Stomach (tissue), 9 donors: ENCODE results near the gene AKAP5. TPM values are rescaled to one million over a fixed set of nuclear protein-coding genes. Genes with fewer than 3 reads are reported as not detected.

ENCODE experiments used
- DNase-seq, 2 donors: peaks; one replicate each; pipeline versions ENCODE4 v3.0.0 to v3.0.0-alpha.2; 2013 to 2019
- H3K27ac ChIP-seq, 5 donors: fragments of 200-600 bp in 4 of 5; sonication (generic) in 4 of 5; one replicate each; pipeline ENCODE4 v1.5.1; 2013 to 2019; ENCODE audit warnings: mild to moderate bottlenecking in 1 of 5, moderate library complexity in 1 of 5
- H3K27me3 ChIP-seq, 3 donors: fragments of 200-600 bp; sonication (generic); one replicate each; pipeline ENCODE4 v1.5.1; 2017 to 2019; ENCODE audit warnings: mixed run types in 1 of 3
- H3K36me3 ChIP-seq, 4 donors: fragments of 200-600 bp; sonication (generic); 1 replicate in 3 of 4; 2 replicates in 1 of 4; pipeline ENCODE4 v1.5.1; 2016 to 2019
- H3K4me1 ChIP-seq, 4 donors: fragments of 200-600 bp; sonication (generic); one replicate each; pipeline ENCODE4 v1.5.1; 2016 to 2019
- H3K4me3 ChIP-seq, 4 donors: fragments of 200-600 bp; sonication (generic) in 3 of 4; one replicate each; pipeline ENCODE4 v1.5.1; 2016 to 2019; ENCODE audit warnings: mild to moderate bottlenecking in 1 of 4
- H3K9me3 ChIP-seq, 4 donors: fragments of 200-600 bp; sonication (generic); one replicate each; pipeline ENCODE4 v1.5.1; 2016 to 2019
- CTCF ChIP-seq, 7 experiments: fragments of 450-650 bp in 4 of 7; fragments of 200-600 bp in 3 of 7; sonication (generic) in 3 of 7; IDR thresholded peaks; one replicate each; pipeline ENCODE4 v1.5.1; 2016 to 2019; ENCODE audit warnings: antibody characterized with exemption in 7 of 7, control low read depth in 2 of 7, mild to moderate bottlenecking in 1 of 7
- EP300 ChIP-seq: sonication (generic); formaldehyde crosslinking; IDR thresholded peaks from one replicate; pipeline ENCODE4 v1.6.1; 2017; ENCODE audit warnings: antibody characterized with exemption
- POLR2A ChIP-seq, 4 donors: fragments of 450-650 bp; IDR thresholded peaks; one replicate each; pipeline ENCODE4 v1.6.1; 2016; ENCODE audit warnings: antibody characterized with exemption in 4 of 4, control low read depth in 2 of 4, mild to moderate bottlenecking in 1 of 4, moderate library complexity in 1 of 4
- POLR2AphosphoS5 ChIP-seq, 3 donors: sonication (generic); formaldehyde crosslinking; IDR thresholded peaks; one replicate each; pipeline ENCODE4 v1.6.1; 2016; ENCODE audit warnings: antibody characterized with exemption in 3 of 3
- WGBS, 5 donors: extraction: QIAGEN DNeasy Blood & Tissue Kit in 3 of 5; methylation state at CpG; one replicate each; pipeline versions ENCODE4 v1.1.5 to v1.1.7; 2013 to 2018; 5-methylcytosine and 5-hydroxymethylcytosine counted together
- intact Hi-C: fragments of 100-400 bp; cut with DNase I; formaldehyde crosslinking; loops from one replicate; pipeline ENCODE4 v1.15.1; 2023; ENCODE audit warnings: low total_unique reads
- polyA plus RNA-seq, 3 donors: library from polyadenylated mRNA; stranded (reverse); fragments of 200-250 nt; gene quantifications; one replicate each; pipeline ENCODE4 v1.2.3, GENCODE V29; 2013
- total RNA-seq, 5 donors: library from RNA; depleted of rRNA; stranded (reverse); fragments of >200 nt; gene quantifications; one replicate each; pipeline versions ENCODE4 v1.1.0 to v1.2.3, GENCODE V29; 2014 to 2016
- donor health status: healthy with polysubstance abuse.
- donor health status: Bipolar disorder and iron deficiency.
- donor health status: healthy.

Gene AKAP5
- total and polyA plus RNA-seq, 8 donors = 0.15 to 3.2 (median 0.72) TPM; not detected in 3

GRCh38 chr14:64459405-64460136, 5.7 kb upstream of the AKAP5 start:
- no peaks in the 10 kb centered on the region for H3K9me3 ChIP-seq
- intact Hi-C loops = no loop called here
- no peaks in the 10 kb centered on the region for H3K27me3 ChIP-seq
- 72 to 83% (median 81%) methylated on average over 4 of the region's 4 CpGs for WGBS, 5 donors
- peaks cover 7 to 41% (median 28%) of the 10 kb centered on the region in 4 donors for H3K36me3 ChIP-seq
- H3K4me3 ChIP-seq = no peak overlapping the region
- H3K4me1 ChIP-seq = peaks cover 0 to 4% (median 3%) of the 10 kb centered on the region in 4 donors
- no peak overlapping the region for H3K27ac ChIP-seq
- TF ChIP-seq EP300 = no peak
- no peak for TF ChIP-seq POLR2AphosphoS5 (IDR thresholded peaks at IDR 0.05)
- no peak for TF ChIP-seq CTCF (IDR thresholded peaks at IDR 0.05)
- TF ChIP-seq POLR2A (IDR thresholded peaks at IDR 0.05) = no peak
- DNase-seq = no peak

- no peak for TF ChIP-seq CTCF (IDR thresholded peaks at IDR 0.05)
- no peak for TF ChIP-seq EP300
- intact Hi-C loops = no loop called here
- peaks cover 0 to 24% (median 12%) of the 10 kb centered on the region in 4 donors for H3K36me3 ChIP-seq
- H3K27me3 ChIP-seq = no peaks in the 10 kb centered on the region
- H3K9me3 ChIP-seq = no peaks in the 10 kb centered on the region
- H3K4me3 ChIP-seq = no peak overlapping the region
- 89 to 95% (median 93%) methylated on average over 3 of the region's 3 CpGs for whole genome bisulfite sequencing, 5 donors
- no peak for DNase-seq
- H3K27ac ChIP-seq = no peak overlapping the region
- H3K4me1 ChIP-seq = peaks cover 0 to 18% (median 16%) of the 10 kb centered on the region in 4 donors
Observed at GRCh38 chr14:64461221-64461620, 4.1 kb upstream of the AKAP5 start.

GRCh38 chr14:64463195-64463594, 2.1 kb upstream of the AKAP5 start:
- intact Hi-C loops = no loop called here
- 82 to 94% (median 91%) methylated on average over 2 of the region's 2 CpGs for WGBS, 5 donors

GRCh38 chr14:64463873-64464272, 1.4 kb upstream of the AKAP5 start:
- no peaks in the 10 kb centered on the region for H3K9me3 ChIP-seq
- no peak overlapping the region for H3K27ac ChIP-seq
- no peaks in the 10 kb centered on the region for H3K27me3 ChIP-seq
- 88 to 96% (median 91%) methylated on average over 6 of the region's 6 CpGs for WGBS, 5 donors
- peaks cover 3 to 21% (median 19%) of the 10 kb centered on the region in 4 donors for H3K4me1 ChIP-seq
- intact Hi-C loops = no loop called here
- no peak for DNase-seq
- H3K4me3 ChIP-seq = no peak overlapping the region
- peaks cover 0 to 13% (median 2%) of the 10 kb centered on the region in 4 donors for H3K36me3 ChIP-seq
- no peak for TF ChIP-seq EP300
- no peak for TF ChIP-seq POLR2AphosphoS5 (IDR thresholded peaks at IDR 0.05)
- no peak for TF ChIP-seq CTCF (IDR thresholded peaks at IDR 0.05)
- TF ChIP-seq POLR2A (IDR thresholded peaks at IDR 0.05) = no peak

More at GRCh38 chr14:64463195-64463594, 2.1 kb upstream of the AKAP5 start:
- no peaks in the 10 kb centered on the region for H3K9me3 ChIP-seq
- DNase-seq = no peak
- no peak overlapping the region for H3K4me3 ChIP-seq
- TF ChIP-seq POLR2A (IDR thresholded peaks at IDR 0.05) (no peak), CTCF (IDR thresholded peaks at IDR 0.05) (no peak)
- peaks cover 0 to 18% (median 5%) of the 10 kb centered on the region in 4 donors for H3K36me3 ChIP-seq
- H3K4me1 ChIP-seq = peaks cover 3 to 21% (median 19%) of the 10 kb centered on the region in 4 donors
- no peak overlapping the region for H3K27ac ChIP-seq
- H3K27me3 ChIP-seq = no peaks in the 10 kb centered on the region
